Activated CD8-positive, alpha-beta T cell treated with anti-CD3 and anti-CD28 coated beads for 36 hours (primary cell): ENCODE results near the gene ACSF3. TPM values are rescaled to one million over a fixed set of nuclear protein-coding genes. Genes with fewer than 3 reads are reported as not detected.

Experiments used
- ATAC-seq: fragments of 200-7000 bp; cut with Tn5 transposase; one replicate; pipeline ENCODE4 v1.10.0; 2021; ENCODE audit warnings: mild to moderate bottlenecking, moderate library complexity
- CTCF ChIA-PET: fragments of 350-600 bp; sonication (Branson Sonifier 250); formaldehyde crosslinking; loops from one replicate; lab custom pipeline; 2021; ENCODE audit warnings: antibody characterized with exemption; lab: Charles Lee
- POLR2A ChIA-PET: fragments of 350-600 bp; sonication (Branson Sonifier 250); formaldehyde crosslinking; loops from one replicate; lab custom pipeline; 2021; ENCODE audit warnings: antibody characterized with exemption; lab: Charles Lee
- DNase-seq: peaks from one replicate; pipeline ENCODE4 v3.0.0-alpha.2; 2020
- H3K27ac Mint-ChIP-seq: one replicate; pipeline ENCODE4 v1.8.0; 2021; ENCODE audit warnings: mild to moderate bottlenecking, mixed read lengths
- H3K27me3 Mint-ChIP-seq: one replicate; pipeline ENCODE4 v1.8.0; 2021; ENCODE audit warnings: mixed read lengths
- H3K36me3 Mint-ChIP-seq: one replicate; pipeline ENCODE4 v1.8.0; 2021; ENCODE audit warnings: low read depth, mixed read lengths
- H3K4me1 Mint-ChIP-seq: one replicate; pipeline ENCODE4 v1.8.0; 2021; ENCODE audit warnings: low read depth, mixed read lengths
- H3K4me3 Mint-ChIP-seq: one replicate; pipeline ENCODE4 v1.8.0; 2021; ENCODE audit warnings: mild to moderate bottlenecking, moderate library complexity, mixed read lengths
- H3K9me3 Mint-ChIP-seq: one replicate; pipeline ENCODE4 v1.8.0; 2021; ENCODE audit warnings: mixed read lengths
- intact Hi-C: fragments of 100-400 bp; cut with micrococcal nuclease; formaldehyde crosslinking; loops from one replicate; pipeline ENCODE4 v1.10.0; 2022
- total RNA-seq, 2 experiments: library from RNA; stranded (reverse); gene quantifications; one replicate each; pipeline ENCODE4 v1.2.3, GENCODE V29; 2021
- TF ChIP-seq, protein P1 (sequence below): fragments of 200-600 bp; IDR thresholded peaks from one replicate; pipeline ENCODE4 v1.8.0; 2022; ENCODE audit warnings: antibody characterized with exemption, mild to moderate bottlenecking

Gene ACSF3
- total RNA-seq, 2 experiments from 2014 or later: 44.6 to 45.9 TPM

DNA sequence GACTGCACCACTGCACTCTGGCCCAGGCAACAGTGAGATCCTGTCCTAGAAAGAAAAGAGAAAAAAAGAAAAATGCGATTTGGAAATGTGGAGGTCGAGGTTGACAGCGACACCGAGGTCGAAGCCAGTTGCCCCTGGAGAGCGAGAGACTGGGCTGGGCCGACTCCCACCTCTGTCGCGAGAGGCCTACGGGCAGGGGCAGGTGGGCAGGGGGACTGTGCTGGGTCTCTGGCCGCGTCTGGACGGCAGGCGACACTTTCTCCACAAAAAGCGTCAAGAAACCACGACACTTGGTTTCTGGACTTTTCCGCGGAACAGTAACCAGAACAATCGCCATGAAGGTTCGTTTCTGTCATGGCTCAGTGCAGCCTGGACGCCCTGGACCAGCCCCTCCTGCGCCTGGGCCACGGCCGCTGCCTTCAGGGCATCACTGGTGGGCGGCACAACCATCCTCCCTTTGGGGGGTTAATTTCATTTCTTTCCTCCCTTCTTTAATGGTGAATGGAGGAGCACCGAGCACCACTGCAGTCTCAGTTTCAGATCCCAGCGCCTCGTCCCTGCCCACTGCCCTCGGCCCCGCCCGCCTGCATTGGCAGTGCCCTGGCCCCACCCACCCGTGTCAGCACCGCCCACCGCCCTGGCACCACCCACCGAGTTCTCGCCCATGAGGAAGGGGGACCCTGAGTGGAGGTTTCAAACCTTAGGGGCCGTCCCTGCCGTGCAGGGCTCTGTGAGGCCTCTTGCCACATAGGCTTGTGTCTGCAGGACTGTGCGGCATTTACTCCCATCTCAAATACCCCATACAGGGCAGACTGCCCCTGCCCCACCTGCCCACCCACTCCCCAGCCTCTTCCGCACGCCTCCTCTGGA, 59.4 kb downstream of the ACSF3 start:
- ATAC-seq: no peak
- peaks cover 24% of the 10 kb centered on the region for H3K36me3 Mint-ChIP-seq
- intact Hi-C loops: no loop called here

DNA sequence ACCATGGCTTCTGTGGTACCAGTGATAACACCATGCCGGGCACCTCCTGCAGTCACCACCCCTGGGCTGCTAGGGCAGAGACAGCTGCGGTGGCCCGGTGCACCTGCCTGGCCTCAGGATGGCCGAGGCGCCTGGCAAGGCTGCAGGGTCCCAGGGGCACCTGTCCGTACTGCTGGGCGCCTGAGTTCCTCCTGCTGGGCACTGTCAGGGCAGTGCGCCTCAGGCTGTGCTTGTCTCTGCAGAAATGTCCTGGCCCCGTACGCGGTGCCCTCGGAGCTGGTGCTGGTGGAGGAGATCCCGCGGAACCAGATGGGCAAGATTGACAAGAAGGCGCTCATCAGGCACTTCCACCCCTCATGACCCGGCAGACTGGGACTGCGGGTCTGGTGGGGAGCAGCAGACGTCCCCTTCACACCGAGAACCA, 60.2 kb downstream of the ACSF3 start:
- Mint-ChIP-seq H3K4me1 (peaks cover 2% of the 10 kb centered on the region), H3K27ac (no peak overlapping the region), H3K27me3 (no peaks in the 10 kb centered on the region), H3K9me3 (peaks cover 3% of the 10 kb centered on the region), H3K4me3 (no peak overlapping the region), H3K36me3 (peaks cover 18% of the 10 kb centered on the region)
- ChIA-PET CTCF (no interaction called here), POLR2A (no interaction called here)
- DNase-seq (no peak), ATAC-seq (no peak)
- TF ChIP-seq, protein P1, sequence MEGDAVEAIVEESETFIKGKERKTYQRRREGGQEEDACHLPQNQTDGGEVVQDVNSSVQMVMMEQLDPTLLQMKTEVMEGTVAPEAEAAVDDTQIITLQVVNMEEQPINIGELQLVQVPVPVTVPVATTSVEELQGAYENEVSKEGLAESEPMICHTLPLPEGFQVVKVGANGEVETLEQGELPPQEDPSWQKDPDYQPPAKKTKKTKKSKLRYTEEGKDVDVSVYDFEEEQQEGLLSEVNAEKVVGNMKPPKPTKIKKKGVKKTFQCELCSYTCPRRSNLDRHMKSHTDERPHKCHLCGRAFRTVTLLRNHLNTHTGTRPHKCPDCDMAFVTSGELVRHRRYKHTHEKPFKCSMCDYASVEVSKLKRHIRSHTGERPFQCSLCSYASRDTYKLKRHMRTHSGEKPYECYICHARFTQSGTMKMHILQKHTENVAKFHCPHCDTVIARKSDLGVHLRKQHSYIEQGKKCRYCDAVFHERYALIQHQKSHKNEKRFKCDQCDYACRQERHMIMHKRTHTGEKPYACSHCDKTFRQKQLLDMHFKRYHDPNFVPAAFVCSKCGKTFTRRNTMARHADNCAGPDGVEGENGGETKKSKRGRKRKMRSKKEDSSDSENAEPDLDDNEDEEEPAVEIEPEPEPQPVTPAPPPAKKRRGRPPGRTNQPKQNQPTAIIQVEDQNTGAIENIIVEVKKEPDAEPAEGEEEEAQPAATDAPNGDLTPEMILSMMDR: no peak
- intact Hi-C loops: no loop called here

More for the DNA sequence above, 59.4 kb downstream of the ACSF3 start:
- H3K4me3 Mint-ChIP-seq: no peak overlapping the region
- no peak for DNase-seq
- ChIA-PET POLR2A (no interaction called here), CTCF (no interaction called here)
- TF ChIP-seq, protein P1: no peak
- peaks cover 3% of the 10 kb centered on the region for H3K9me3 Mint-ChIP-seq
- H3K27me3 Mint-ChIP-seq: no peaks in the 10 kb centered on the region
- no peak overlapping the region for H3K27ac Mint-ChIP-seq
- H3K4me1 Mint-ChIP-seq: peaks cover 2% of the 10 kb centered on the region

DNA sequence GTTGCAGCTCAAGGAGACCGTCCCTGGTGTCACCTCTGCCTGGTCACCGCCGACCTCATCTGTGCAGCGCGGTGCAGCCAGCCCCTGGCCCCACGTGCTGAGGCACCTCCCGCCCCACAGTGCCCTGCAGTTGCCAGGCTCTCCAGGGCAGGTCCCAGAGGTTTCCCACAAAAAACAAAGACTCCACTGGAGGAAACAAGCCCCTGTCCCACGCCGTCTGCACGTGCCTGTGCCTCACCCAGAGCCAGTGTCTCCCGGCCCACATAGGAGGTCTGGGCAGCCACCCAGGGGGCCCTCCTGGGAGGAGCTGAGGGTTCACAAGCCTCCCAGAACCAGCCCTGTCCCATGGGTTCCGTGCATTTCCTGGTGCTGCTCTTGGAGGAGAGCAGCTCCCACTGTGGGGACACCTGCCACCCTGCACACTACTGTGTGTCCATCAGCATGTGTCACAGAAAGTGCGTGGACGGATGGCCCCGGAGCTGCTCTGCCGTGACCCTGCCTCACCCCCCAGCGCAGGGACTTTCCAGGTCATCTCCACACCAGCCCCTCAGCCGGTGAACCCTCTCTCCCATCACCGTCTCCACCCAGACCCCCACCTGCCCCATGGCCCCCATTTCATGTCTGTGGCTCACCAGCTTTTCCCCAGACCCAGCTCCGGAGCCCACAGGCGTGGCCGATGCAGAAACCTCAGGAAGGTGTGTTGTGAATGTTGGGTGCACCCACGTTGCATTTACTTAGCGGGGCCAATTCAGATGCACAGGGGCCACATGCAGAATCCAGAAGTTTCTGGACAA, 60.9 kb downstream of the ACSF3 start:
- H3K27me3 Mint-ChIP-seq: no peaks in the 10 kb centered on the region
- POLR2A ChIA-PET: interaction anchor here (1.0 to 1.3 kb wide), 2 partner anchors 9 to 39 kb away, joined by 3 to 4 read pairs; no protein-coding TSS in a partner anchor
- H3K27ac Mint-ChIP-seq: no peak overlapping the region
- H3K9me3 Mint-ChIP-seq: peaks cover 3% of the 10 kb centered on the region
- CTCF ChIA-PET: interaction anchor here (1.4 kb wide), 1 partner anchor 12 kb away, joined by 4 read pairs; no protein-coding TSS in a partner anchor
- peaks cover 11% of the 10 kb centered on the region for H3K36me3 Mint-ChIP-seq
- peaks cover 2% of the 10 kb centered on the region for H3K4me1 Mint-ChIP-seq
- DNase-seq (no peak), ATAC-seq (no peak)
- TF ChIP-seq, protein P1: no peak
- no peak overlapping the region for H3K4me3 Mint-ChIP-seq
- intact Hi-C loops: no loop called here

DNA sequence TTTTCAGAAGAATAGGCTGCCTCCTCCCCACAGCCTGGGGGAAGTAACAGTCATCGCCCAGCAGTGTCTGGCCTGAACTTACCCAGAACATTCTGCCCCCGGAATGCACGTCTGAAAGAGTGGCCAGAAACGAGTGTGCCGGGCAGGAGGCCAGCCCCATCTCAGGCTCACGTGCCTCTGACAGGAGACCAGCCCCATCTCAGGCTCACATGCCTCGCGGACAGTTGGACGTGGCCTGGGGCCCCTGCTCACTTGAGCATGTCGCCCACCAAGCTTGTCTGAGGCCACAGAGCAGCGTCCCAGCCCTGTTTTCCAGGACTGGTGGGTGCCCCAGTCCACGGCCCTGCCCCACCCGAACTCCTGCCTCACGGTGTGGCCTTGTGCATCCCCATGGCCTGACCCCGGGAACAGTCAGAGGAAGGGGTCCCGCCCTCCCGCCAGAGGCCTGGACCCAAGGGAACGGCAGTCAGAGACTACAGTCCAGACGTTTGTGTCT, 61.6 kb downstream of the ACSF3 start:
- intact Hi-C loops: no loop called here
- POLR2A ChIA-PET: interaction anchor here (1.0 to 1.3 kb wide), 2 partner anchors 8 to 40 kb away, joined by 3 to 4 read pairs; no protein-coding TSS in a partner anchor
- CTCF ChIA-PET: interaction anchor here (1.4 kb wide), 1 partner anchor 12 kb away, joined by 4 read pairs; no protein-coding TSS in a partner anchor
- H3K4me1 Mint-ChIP-seq: peaks cover 2% of the 10 kb centered on the region
- H3K27ac Mint-ChIP-seq: no peak overlapping the region
- no peak overlapping the region for H3K4me3 Mint-ChIP-seq
- ATAC-seq (no peak), DNase-seq (no peak)
- H3K27me3 Mint-ChIP-seq: no peaks in the 10 kb centered on the region
- TF ChIP-seq, protein P1: no peak
- H3K36me3 Mint-ChIP-seq: peaks cover 10% of the 10 kb centered on the region
- peaks cover 3% of the 10 kb centered on the region for H3K9me3 Mint-ChIP-seq
